Measurements from ENCODE around the gene BIK.

Gene BIK

GRCh38 chr22:43158778-43159483 is 48.4 kb downstream of the BIK start:
- FAIRE-seq (no peak), DNase-seq (ENCODE audit: insufficient read length) (no peak)
- TF ChIP-seq POLR2AphosphoS5 (IDR thresholded peaks at IDR 0.05; ENCODE audit: low read depth, low read length): no peak
- no peak for TF ChIP-seq TAF1 (IDR thresholded peaks at IDR 0.05; ENCODE audit: borderline replicate concordance, low read depth, low read length)
- TF ChIP-seq POLR2A (IDR thresholded peaks at IDR 0.05; ENCODE audit: low read depth, low read length): no peak

- no peak for FAIRE-seq
- TF ChIP-seq TAF1 (IDR thresholded peaks at IDR 0.05; ENCODE audit: borderline replicate concordance, low read depth, low read length) (no peak), POLR2AphosphoS5 (IDR thresholded peaks at IDR 0.05; ENCODE audit: low read depth, low read length) (no peak), POLR2A (IDR thresholded peaks at IDR 0.05; ENCODE audit: low read depth, low read length) (no peak)
- DNase-seq (ENCODE audit: insufficient read length): no peak
Observed at GRCh38 chr22:43159484-43160178, 49.1 kb downstream of the BIK start.

DNA sequence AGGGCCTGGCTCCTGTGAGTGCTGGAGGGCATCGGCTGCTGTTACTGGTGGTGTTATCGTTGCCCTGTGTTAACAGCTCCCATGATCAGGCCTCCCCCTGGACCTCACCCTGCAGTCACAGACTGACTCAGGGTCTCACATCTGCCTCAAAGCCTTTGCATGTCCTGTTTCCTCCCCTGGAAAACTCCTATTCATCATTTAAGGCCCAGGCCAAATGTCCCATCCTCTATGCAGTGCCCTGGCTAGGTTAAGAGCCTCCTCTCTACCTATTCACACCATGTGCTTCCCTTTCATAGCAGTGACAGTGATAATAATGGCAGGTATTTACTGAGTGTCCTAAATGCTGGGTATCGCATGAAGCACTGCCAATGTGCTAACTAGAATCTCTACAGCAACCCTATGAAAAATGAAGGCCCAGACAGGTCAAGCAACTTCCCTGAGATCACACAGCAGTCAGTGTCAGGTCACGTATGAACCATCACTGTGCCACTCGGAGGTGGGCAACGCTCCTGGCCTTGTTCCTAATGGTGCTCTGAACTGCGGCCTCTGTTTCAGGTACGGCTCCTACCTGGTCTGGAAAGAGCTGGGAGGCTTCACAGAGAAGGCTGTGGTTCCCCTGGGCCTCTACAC is 50.1 kb downstream of the BIK start:
- no peak for FAIRE-seq
- no peak for DNase-seq (ENCODE audit: insufficient read length)
- TF ChIP-seq POLR2AphosphoS5 (IDR thresholded peaks at IDR 0.05; ENCODE audit: low read depth, low read length) (no peak), TAF1 (IDR thresholded peaks at IDR 0.05; ENCODE audit: borderline replicate concordance, low read depth, low read length) (no peak)

- no peak for FAIRE-seq
- no peak for TF ChIP-seq POLR2A (IDR thresholded peaks at IDR 0.05; ENCODE audit: low read depth, low read length)
- TF ChIP-seq POLR2AphosphoS5 (IDR thresholded peaks at IDR 0.05; ENCODE audit: low read depth, low read length): no peak
- no peak for TF ChIP-seq TAF1 (IDR thresholded peaks at IDR 0.05; ENCODE audit: borderline replicate concordance, low read depth, low read length)
- no peak for DNase-seq (ENCODE audit: insufficient read length)
Observed at GRCh38 chr22:43162412-43163150, 52.0 kb downstream of the BIK start.

DNA sequence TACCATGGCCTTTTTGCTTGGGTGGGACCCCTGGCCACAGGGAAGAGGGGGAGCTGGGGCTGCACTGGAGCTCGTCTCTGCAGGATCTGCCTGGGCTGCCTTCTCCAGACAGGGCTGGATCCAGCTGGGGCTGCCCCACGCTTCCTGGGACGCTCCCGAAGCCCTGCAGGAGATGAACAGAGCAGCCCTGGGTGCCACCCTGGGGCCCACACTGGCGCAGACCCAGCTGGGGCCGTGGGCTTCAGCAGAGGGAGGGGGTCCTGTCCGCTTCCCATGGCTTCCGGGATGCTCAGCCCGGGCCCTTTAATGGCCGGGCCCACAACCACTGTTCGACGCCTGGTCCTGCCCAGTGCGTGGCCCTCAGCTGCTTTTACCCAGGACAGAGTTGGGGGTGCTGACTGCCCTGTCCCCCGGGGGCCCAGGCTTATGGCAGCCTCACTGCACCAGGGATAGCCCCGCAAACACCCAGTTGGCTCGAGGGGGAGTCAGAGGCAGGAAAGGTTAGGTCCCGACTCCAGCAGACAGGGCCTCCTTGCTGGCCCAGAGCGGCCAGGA is 52.8 kb downstream of the BIK start:
- DNase-seq (ENCODE audit: insufficient read length) (no peak), FAIRE-seq (no peak)
- TF ChIP-seq TAF1 (IDR thresholded peaks at IDR 0.05; ENCODE audit: borderline replicate concordance, low read depth, low read length) (no peak), POLR2AphosphoS5 (IDR thresholded peaks at IDR 0.05; ENCODE audit: low read depth, low read length) (no peak), POLR2A (IDR thresholded peaks at IDR 0.05; ENCODE audit: low read depth, low read length) (no peak)

GRCh38 chr22:43164636-43165035 is 54.1 kb downstream of the BIK start:
- DNase-seq (ENCODE audit: insufficient read length) (no peak), FAIRE-seq (no peak)
- TF ChIP-seq TAF1 (IDR thresholded peaks at IDR 0.05; ENCODE audit: borderline replicate concordance, low read depth, low read length): no peak

GRCh38 chr22:43166132-43166930 is 55.8 kb downstream of the BIK start:
- FAIRE-seq (no peak), DNase-seq (ENCODE audit: insufficient read length) (no peak)
- no peak for TF ChIP-seq POLR2AphosphoS5 (IDR thresholded peaks at IDR 0.05; ENCODE audit: low read depth, low read length)
- TF ChIP-seq POLR2A (IDR thresholded peaks at IDR 0.05; ENCODE audit: low read depth, low read length): no peak
- TF ChIP-seq TAF1 (IDR thresholded peaks at IDR 0.05; ENCODE audit: borderline replicate concordance, low read depth, low read length): no peak

DNA sequence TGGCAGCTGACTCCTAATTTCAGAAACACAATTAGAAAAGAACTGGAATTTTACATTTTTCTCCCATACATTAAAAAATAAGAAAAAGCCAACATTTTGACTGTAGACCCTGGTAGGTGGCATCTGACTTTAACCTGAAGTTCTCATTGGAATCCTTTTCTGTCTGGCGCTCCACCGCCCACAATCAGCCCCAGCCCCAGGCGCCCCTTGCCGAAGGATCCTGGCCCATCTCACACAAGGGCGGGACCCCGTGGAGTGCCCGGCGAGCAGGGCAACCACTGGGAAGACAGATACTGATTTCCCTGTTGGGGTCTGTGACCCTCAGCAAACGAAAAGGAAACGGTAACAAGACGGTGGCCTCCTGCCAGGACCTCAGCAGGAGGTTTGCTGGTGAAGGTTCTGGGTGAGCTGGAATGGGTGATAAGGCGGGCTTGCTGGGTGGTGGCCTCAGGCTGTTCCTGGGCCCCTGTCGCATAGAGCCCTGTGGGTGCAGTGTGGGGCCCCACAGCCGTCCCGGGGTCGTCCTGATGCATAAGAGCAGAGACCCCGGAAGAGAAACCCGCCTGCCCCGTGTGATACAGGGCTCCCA is 56.5 kb downstream of the BIK start:
- FAIRE-seq (no peak), DNase-seq (ENCODE audit: insufficient read length) (no peak)
- TF ChIP-seq POLR2A (IDR thresholded peaks at IDR 0.05; ENCODE audit: low read depth, low read length) (no peak), TAF1 (IDR thresholded peaks at IDR 0.05; ENCODE audit: borderline replicate concordance, low read depth, low read length) (no peak), POLR2AphosphoS5 (IDR thresholded peaks at IDR 0.05; ENCODE audit: low read depth, low read length) (no peak)

GRCh38 chr22:43168471-43169309 is 58.1 kb downstream of the BIK start:
- DNase-seq (ENCODE audit: insufficient read length): no peak
- no peak for TF ChIP-seq TAF1 (IDR thresholded peaks at IDR 0.05; ENCODE audit: borderline replicate concordance, low read depth, low read length)
- no peak for TF ChIP-seq POLR2A (IDR thresholded peaks at IDR 0.05; ENCODE audit: low read depth, low read length)
- no peak for TF ChIP-seq POLR2AphosphoS5 (IDR thresholded peaks at IDR 0.05; ENCODE audit: low read depth, low read length)
- FAIRE-seq: no peak

All from GM12892 (cell line).